ENCODE results near the gene OTOGL.

OTOGL gene

DNA sequence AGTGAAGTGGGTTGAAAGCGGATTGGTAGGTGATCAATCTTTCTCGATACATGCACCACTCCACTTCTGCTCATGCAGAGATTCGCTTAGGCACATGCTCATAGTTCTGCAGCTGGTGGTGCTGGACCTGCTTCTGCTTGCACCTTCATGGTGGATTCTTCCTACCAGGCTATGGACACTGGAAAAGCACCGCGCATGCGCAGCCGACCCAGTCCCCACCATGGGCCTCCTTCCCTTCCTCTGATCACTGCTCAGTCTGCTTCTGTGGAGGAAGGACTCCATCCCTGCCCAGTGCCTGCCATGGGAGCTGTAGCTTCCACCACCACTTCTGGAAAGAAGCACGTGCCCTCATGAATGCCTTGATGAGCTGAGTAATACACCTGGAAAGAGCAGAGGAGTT lies 282.9 kb downstream of the OTOGL start:
- DNase-seq = no peak

DNA sequence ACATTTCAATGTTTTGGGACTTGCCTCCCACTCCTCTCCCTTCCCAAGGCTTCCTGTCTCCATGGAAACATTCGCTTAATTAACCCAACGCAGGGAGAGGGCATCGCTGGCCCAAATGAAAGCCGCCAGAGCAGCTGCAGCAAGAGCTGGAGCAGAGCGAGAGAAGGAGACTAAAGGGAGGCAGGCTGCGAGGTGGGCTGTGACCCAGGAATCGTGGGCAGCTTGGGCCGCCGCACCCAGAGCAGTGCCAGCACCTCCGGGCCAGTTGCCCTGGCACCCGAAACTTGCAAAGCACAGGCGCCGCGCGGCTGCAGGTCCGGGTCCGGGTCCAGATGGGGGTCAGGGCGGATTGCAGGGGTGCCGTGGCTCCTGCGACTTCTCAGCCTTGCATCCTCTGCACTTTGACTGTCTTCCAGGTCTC lies 301.2 kb downstream of the OTOGL start:
- DNase-seq = no peak

DNA sequence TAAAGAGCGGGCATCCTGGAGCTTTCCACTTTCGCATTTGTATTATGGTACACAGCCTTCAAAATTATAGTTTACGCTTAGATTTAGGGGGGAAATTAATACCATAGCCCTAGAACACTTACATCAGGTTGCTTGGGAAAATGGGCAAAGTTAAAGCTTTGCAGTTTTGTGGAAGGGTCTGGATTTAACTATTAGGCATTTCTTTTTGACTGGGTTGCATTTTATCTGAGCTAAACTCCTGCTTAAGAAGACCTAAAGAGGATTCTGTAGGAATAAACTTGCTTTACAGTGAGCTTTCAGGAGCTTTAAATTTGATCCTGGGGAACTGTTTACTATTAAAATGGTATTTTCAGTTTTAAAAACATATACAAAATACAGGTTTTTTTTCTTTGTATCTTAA lies 301.9 kb downstream of the OTOGL start:
- no peak for DNase-seq

DNA sequence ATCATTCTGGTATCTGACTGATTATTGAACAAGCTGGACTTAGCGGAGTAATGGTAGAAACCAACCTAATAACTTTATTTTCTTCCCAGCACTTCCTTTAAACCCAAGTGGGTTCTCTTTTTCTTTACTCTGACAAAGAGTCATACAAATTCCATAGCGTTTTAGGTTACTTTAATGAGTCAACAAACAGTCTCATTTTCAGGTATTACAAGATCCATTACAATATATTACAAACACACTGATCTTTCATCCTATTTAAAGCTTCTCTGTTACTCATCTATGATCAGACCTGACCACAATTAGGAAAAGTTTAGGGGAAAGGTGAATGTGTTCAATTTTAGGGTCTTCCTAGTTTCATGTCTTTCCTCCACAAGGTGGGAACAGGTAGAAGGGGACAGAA lies 305.3 kb downstream of the OTOGL start:
- no peak for DNase-seq

DNA sequence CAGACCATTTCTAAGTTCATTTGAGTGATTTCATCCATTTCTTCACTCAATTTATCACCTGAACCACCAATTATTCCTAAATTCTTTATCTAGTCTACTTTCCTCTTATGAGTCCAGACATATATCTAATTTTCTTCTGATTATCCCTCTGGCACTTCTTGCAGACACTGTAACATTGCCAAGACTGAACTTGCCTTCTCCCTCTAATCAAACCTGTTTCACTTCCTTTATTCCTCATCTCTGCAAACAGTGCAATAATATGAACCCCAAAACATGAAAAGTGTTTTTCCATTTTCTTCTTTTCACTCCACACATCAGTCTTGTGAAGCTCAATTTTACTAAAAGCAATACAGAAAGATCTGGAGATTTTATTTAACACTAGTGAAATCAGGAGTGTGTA lies 306.9 kb downstream of the OTOGL start:
- DNase-seq = no peak

DNA sequence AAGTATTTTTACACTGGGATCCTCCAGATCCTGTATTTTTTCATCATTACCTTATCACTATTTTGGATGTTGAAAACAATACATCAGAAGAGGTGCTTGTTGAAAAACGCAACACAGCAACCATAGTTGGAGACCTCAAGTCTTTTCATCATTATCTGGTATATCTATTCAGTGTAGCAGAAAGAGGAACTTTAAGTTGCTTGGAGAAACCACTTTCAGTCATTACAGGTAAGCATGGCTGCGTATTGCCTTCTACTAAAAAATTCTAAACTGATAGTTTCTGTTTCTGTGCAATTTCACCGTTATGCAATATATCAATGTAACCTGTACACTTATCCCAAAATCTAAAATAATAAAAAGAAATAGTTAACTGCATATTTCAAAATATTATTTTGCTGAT lies 312.4 kb downstream of the OTOGL start:
- DNase-seq = no peak

DNA sequence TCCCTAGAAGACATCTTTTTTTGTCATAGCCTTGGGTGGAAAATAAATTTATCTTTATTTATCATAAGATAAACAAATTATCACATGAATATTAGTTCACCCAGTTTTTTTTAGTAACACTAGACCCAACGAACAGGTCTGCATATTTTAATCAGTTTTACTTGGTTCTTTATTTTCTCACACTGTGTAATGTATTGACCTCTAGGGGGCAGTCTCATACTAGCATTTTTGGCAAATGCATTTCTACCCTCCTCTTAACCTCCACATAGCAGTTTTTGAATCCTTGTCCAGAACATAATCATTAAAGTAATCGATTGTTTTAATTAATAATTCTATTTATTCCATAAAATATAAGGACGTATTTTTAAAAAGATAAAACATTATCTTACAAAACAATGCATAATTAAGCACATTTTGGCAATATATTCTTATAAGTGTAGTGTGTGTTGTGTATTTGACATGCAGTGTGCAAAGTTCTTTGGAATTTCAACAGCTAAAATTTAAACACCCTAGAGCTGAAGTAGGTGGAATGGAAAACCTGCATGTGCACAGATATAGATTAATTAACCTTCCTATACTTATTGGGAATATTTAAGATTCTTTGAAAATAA lies 313.1 kb downstream of the OTOGL start:
- DNase-seq = no peak

DNA sequence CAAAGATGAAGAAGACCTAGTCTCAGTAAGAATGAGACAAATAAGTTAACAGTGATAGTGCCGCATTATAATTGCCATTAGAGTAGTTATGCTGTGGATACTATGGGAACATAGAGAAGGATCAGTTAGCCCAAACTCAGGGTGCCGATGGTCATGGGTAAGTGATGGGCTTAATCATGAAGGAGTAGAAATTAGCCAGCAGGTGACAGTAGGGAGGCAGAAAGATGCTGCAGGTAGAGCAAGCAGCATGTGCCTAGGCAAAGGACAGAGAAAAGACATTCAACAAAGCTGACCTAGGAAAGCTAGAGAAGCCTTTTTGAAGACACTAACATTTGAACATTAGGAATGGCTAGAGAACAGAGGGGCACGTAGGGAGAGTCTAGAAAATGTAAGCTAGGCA lies 314.1 kb downstream of the OTOGL start:
- no peak for DNase-seq

DNA sequence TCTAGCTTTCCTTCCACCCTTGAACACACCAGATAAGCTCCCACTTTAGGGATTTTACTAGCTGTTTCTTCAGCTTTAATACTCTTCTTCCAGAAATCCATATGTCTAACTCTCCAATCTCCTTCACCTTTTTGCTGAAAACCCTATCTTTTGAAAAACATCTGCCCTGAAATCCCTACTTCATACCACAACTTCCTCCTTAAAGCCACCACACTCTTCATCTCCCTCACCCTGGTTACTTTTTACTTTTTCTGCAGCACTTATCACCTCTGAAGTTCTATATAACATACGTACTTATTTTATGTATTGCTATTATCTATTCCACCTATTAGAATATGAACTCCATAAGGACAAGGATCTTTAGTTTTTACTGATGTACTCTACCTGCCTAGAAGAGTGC lies 316.1 kb downstream of the OTOGL start:
- DNase-seq = no peak

DNA sequence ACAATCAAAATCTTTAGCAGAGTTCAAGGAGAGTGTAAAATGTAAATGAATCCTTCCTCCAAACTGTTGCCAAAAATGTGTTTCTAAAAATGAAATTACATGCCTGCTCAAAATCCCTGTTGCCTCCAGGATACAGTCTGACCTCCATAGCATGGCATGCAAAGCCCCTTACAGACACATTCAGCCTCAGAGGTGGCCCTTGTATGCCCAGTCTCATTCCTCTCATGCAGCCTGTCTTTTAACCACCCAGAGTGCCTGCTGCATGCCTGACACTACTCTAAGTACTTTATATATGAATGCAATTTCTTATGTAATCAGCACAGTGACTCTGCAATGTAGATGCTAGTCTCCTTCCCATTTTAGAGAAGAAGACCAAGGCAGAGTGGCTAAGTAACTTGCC lies 320.3 kb downstream of the OTOGL start:
- no peak for DNase-seq

DNA sequence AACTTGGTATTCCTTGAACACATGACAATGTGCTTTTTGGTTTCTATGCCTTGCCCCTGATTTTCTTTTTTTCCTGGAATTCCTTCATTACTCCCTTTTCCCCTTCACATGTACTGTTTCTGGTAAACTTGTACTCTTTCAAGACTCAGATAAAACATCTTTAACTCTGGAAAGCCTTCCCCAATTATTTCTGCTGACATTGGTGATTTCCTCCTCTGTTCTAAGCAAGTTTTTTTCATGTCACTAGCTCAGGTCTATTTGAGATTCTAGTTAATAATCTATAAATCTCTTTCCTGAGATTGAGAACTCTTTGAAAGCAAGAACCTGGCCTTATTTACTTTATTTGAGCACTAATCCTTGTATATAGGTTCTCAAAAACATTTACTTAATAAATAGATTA lies 320.7 kb downstream of the OTOGL start:
- DNase-seq = no peak

DNA sequence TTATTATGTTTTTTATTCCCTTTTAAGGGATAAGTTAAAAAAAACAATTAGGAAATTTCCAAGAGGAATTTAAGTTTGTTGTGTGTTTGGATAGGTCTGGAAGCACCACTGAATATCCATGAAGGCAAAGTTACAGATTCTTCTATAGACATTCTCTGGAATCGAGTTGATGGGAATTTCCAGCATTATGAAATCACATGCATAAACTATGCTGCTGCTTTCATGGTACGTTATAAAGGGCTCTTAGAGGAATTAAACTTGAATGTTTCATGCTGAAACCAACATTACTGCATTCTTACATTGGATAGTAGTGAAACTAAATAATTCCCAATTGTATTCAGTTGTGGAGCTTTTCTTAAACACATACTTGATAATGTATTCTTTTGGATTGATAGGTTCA lies 323.2 kb downstream of the OTOGL start:
- no peak for DNase-seq

Data from NK-92 treated with Interleukin-12 subunit alpha and Interleukin-12 subunit beta, amount 100 ng/mL, for 24 hours (cell line).